ENCODE data around the gene MAPK8. TPM values are rescaled to one million over a fixed set of nuclear protein-coding genes. Genes with fewer than 3 reads are reported as not detected.

MAPK8 gene
- total RNA-seq, 4 donors from 2014 or later, result 36.1 to 51.5 (median 46.9) TPM

GRCh38 chr10:48290286-48290685 lies 16.2 kb upstream of the MAPK8 start:
- ATAC-seq (ENCODE audit: low FRiP score) (no peak), DNase-seq (ENCODE audit: low spot score) (no peak)
- TF ChIP-seq, protein P1, sequence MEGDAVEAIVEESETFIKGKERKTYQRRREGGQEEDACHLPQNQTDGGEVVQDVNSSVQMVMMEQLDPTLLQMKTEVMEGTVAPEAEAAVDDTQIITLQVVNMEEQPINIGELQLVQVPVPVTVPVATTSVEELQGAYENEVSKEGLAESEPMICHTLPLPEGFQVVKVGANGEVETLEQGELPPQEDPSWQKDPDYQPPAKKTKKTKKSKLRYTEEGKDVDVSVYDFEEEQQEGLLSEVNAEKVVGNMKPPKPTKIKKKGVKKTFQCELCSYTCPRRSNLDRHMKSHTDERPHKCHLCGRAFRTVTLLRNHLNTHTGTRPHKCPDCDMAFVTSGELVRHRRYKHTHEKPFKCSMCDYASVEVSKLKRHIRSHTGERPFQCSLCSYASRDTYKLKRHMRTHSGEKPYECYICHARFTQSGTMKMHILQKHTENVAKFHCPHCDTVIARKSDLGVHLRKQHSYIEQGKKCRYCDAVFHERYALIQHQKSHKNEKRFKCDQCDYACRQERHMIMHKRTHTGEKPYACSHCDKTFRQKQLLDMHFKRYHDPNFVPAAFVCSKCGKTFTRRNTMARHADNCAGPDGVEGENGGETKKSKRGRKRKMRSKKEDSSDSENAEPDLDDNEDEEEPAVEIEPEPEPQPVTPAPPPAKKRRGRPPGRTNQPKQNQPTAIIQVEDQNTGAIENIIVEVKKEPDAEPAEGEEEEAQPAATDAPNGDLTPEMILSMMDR (IDR thresholded peaks at IDR 0.05), result no peak

- TF ChIP-seq, protein P1 (IDR thresholded peaks at IDR 0.05), result no peak
- DNase-seq (ENCODE audit: low spot score) (no peak), ATAC-seq (ENCODE audit: low FRiP score) (no peak)
Measured at GRCh38 chr10:48291190-48291589, 15.3 kb upstream of the MAPK8 start.

GRCh38 chr10:48292616-48293015 lies 13.9 kb upstream of the MAPK8 start:
- no peak for DNase-seq (ENCODE audit: low spot score)
- no peak for ATAC-seq (ENCODE audit: low FRiP score)
- TF ChIP-seq, protein P1 (IDR thresholded peaks at IDR 0.05), result no peak

DNA sequence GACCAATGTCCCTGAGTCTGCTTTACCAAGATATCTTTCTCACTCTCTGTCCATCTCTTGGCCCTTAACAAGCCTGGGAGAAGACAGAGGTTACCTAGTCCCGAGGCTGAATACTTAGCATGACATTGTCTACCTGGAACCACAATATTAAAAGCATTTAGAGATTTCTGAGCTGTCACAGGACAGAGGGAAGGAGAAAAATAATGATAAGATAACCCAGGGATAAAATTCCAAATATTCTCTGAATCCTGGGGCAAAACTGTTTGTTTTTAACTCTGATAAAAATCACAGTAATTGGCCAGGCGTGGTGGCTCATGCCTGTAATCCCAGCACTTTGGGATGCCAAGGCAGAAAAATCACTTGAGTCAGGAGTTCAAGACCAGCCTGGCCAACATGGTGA lies 12.0 kb upstream of the MAPK8 start:
- no peak for ATAC-seq (ENCODE audit: low FRiP score)

DNA sequence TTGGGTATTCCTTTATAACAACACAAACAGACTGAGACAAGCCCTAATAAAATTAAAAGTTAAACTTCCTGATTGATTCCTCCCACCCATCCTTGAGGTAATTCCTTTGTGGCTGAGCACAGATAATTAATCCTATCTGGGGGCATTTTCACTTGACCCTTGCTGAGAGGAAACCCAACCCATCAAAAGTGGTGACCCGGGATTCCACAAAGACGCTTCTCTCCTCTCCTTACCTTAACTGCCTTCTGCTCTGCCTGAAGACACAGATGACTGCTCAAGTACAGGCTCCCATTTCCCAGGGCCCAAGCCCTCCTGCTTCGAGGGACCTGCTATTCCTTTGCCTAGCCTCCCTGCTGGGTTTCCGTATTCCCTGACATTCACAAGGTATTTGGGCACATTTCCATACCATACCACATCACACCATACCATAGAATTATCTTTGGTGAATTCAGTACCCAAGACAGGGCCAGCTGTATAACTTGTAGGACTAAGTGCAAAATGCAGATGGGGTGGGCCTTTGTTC lies 9.8 kb upstream of the MAPK8 start:
- ATAC-seq (ENCODE audit: low FRiP score), result no peak

More for the DNA sequence above, 12.0 kb upstream of the MAPK8 start:
- TF ChIP-seq, protein P1 (IDR thresholded peaks at IDR 0.05), result no peak
- DNase-seq (ENCODE audit: low spot score), result no peak

GRCh38 chr10:48299066-48299465 lies 7.4 kb upstream of the MAPK8 start:
- no peak for DNase-seq (ENCODE audit: low spot score)
- TF ChIP-seq, protein P1 (IDR thresholded peaks at IDR 0.05), result no peak
- ATAC-seq (ENCODE audit: low FRiP score), result no peak

More for the DNA sequence above, 9.8 kb upstream of the MAPK8 start:
- no peak for DNase-seq (ENCODE audit: low spot score)
- TF ChIP-seq, protein P1 (IDR thresholded peaks at IDR 0.05), result no peak

GRCh38 chr10:48299692-48300091 lies 6.8 kb upstream of the MAPK8 start:
- TF ChIP-seq, protein P1 (IDR thresholded peaks at IDR 0.05), result no peak
- ATAC-seq (ENCODE audit: low FRiP score) (no peak), DNase-seq (ENCODE audit: low spot score) (no peak)
